ENCODE data around the gene POMT1.

Gene POMT1

GRCh38 chr9:131478421-131478868, 24.3 kb upstream of the POMT1 start:
- peak; percentile 30 for TF ChIP-seq CTCF (IDR thresholded peaks at IDR 0.05)
- no peak overlapping the region for H3K4me3 ChIP-seq (ENCODE audit: low read depth in 1 of 2, low read length in 1 of 2)
- no peak overlapping the region for H3K27ac ChIP-seq
- H3K4me1 ChIP-seq (ENCODE audit: control insufficient read depth in 1 of 2, insufficient read depth in 1 of 2, low read depth in 1 of 2, low read length in 1 of 2), result no peaks in the 10 kb centered on the region
- peaks cover 96% of the 10 kb centered on the region for H3K36me3 ChIP-seq
- no peaks in the 10 kb centered on the region for H3K27me3 ChIP-seq
- H3K9me3 ChIP-seq, result no peaks in the 10 kb centered on the region

GRCh38 chr9:131478911-131479310, 23.8 kb upstream of the POMT1 start:
- H3K4me3 ChIP-seq (ENCODE audit: low read depth in 1 of 2, low read length in 1 of 2), result no peak overlapping the region
- H3K4me1 ChIP-seq (ENCODE audit: control insufficient read depth in 1 of 2, insufficient read depth in 1 of 2, low read depth in 1 of 2, low read length in 1 of 2), result no peaks in the 10 kb centered on the region
- no peak for TF ChIP-seq CTCF (IDR thresholded peaks at IDR 0.05)
- H3K27ac ChIP-seq, result no peak overlapping the region
- no peaks in the 10 kb centered on the region for H3K9me3 ChIP-seq
- no peaks in the 10 kb centered on the region for H3K27me3 ChIP-seq
- peaks cover 96% of the 10 kb centered on the region for H3K36me3 ChIP-seq

DNA sequence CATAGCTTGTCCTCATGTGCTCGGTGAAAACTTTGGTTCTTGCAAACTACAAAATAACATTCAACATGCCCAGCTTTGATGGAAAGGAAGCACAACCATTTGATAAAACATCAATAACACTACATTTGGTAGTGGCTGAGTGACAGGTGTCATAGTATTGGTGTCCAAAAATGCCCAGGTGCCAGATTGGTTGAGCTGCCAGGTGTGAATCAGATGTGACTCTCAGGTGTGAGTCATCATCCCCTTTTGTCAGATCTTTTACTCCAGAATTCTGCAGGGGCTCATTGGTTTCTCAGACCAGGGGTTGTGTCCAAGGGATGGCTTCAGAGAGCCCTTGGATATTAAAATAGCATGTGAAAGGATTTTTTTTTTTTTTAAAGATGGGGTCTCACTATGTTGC, 22.5 kb upstream of the POMT1 start:
- Histone ChIP-seq H3K4me1 (ENCODE audit: control insufficient read depth in 1 of 2, insufficient read depth in 1 of 2, low read depth in 1 of 2, low read length in 1 of 2) (no peaks in the 10 kb centered on the region), H3K27me3 (no peaks in the 10 kb centered on the region), H3K9me3 (no peaks in the 10 kb centered on the region), H3K27ac (no peak overlapping the region), H3K4me3 (ENCODE audit: low read depth in 1 of 2, low read length in 1 of 2) (no peak overlapping the region), H3K36me3 (peaks cover 96% of the 10 kb centered on the region)
- no peak for TF ChIP-seq CTCF (IDR thresholded peaks at IDR 0.05)

- H3K36me3 ChIP-seq, result peaks cover 96% of the 10 kb centered on the region
- no peaks in the 10 kb centered on the region for H3K9me3 ChIP-seq
- H3K27ac ChIP-seq, result no peak overlapping the region
- H3K4me1 ChIP-seq (ENCODE audit: control insufficient read depth in 1 of 2, insufficient read depth in 1 of 2, low read depth in 1 of 2, low read length in 1 of 2), result no peaks in the 10 kb centered on the region
- no peaks in the 10 kb centered on the region for H3K27me3 ChIP-seq
- H3K4me3 ChIP-seq (ENCODE audit: low read depth in 1 of 2, low read length in 1 of 2), result no peak overlapping the region
- no peak for TF ChIP-seq CTCF (IDR thresholded peaks at IDR 0.05)
These were observed 21.0 kb upstream of the POMT1 start for GRCh38 chr9:131481441-131482342.

GRCh38 chr9:131482343-131483006, 20.2 kb upstream of the POMT1 start:
- H3K9me3 ChIP-seq, result no peaks in the 10 kb centered on the region
- no peak overlapping the region for H3K4me3 ChIP-seq (ENCODE audit: low read depth in 1 of 2, low read length in 1 of 2)
- no peaks in the 10 kb centered on the region for H3K27me3 ChIP-seq
- peaks cover 96% of the 10 kb centered on the region for H3K36me3 ChIP-seq
- no peak for TF ChIP-seq CTCF (IDR thresholded peaks at IDR 0.05)
- no peak overlapping the region for H3K27ac ChIP-seq
- H3K4me1 ChIP-seq (ENCODE audit: control insufficient read depth in 1 of 2, insufficient read depth in 1 of 2, low read depth in 1 of 2, low read length in 1 of 2), result no peaks in the 10 kb centered on the region

Data from neutrophil (primary cell).